GM23338 (cell line): ENCODE data around the gene ATF3.

Experiments
- CREB1 ChIP-seq: fragments of 250-450 bp; sonication (Bioruptor Pico); IDR thresholded peaks from 2 replicates; pipeline ENCODE4 v1.5.0; 2020; ENCODE audit warnings: low read depth, mild to moderate bottlenecking, moderate library complexity
- EZH2 ChIP-seq: fragments of 200-600 bp; sonication (generic); IDR thresholded peaks from one replicate; pipeline ENCODE4 v1.8.0; 2017; ENCODE audit warnings: antibody characterized with exemption, mild to moderate bottlenecking, low read depth; ENCODE audit not compliant: unreplicated experiment
- EZH2phosphoT487 ChIP-seq: fragments of 200-600 bp; sonication (generic); IDR thresholded peaks from one replicate; pipeline ENCODE4 v1.8.1; 2018; ENCODE audit warnings: antibody characterized with exemption; ENCODE audit not compliant: unreplicated experiment
- NANOG ChIP-seq: IDR thresholded peaks from 2 replicates; pipeline ENCODE4 v1.6.1; 2016; ENCODE audit warnings: antibody characterized with exemption, borderline replicate concordance
- POLR2AphosphoS5 ChIP-seq: IDR thresholded peaks from 2 replicates; pipeline ENCODE4 v1.6.1; 2016; ENCODE audit warnings: antibody characterized with exemption, low read depth
- REST ChIP-seq: IDR thresholded peaks from one replicate; pipeline ENCODE4 v1.6.1; 2018; ENCODE audit warnings: antibody characterized with exemption; ENCODE audit not compliant: unreplicated experiment
- ZNF331 ChIP-seq: fragments of 250-450 bp; sonication (Bioruptor Pico); IDR thresholded peaks from 2 replicates; pipeline ENCODE4 v1.5.0; 2020; ENCODE audit warnings: low read depth, mild to moderate bottlenecking, moderate library complexity
- TF ChIP-seq, protein P1 (sequence below): IDR thresholded peaks from 2 replicates; pipeline ENCODE4 v1.6.1; 2016; ENCODE audit warnings: antibody characterized with exemption
- TF ChIP-seq, protein P2 (sequence below), 2 experiments: fragments of 200-600 bp in 1 of 2; sonication (generic) in 1 of 2; conservative IDR thresholded peaks; 2 replicates each; pipeline versions ENCODE4 v1.5.1 to v1.6.1; 2016 to 2017; ENCODE audit warnings: antibody characterized with exemption in 2 of 2, low read depth in 2 of 2, mild to moderate bottlenecking in 2 of 2, moderate library complexity in 1 of 2

- TF ChIP-seq, protein P1, sequence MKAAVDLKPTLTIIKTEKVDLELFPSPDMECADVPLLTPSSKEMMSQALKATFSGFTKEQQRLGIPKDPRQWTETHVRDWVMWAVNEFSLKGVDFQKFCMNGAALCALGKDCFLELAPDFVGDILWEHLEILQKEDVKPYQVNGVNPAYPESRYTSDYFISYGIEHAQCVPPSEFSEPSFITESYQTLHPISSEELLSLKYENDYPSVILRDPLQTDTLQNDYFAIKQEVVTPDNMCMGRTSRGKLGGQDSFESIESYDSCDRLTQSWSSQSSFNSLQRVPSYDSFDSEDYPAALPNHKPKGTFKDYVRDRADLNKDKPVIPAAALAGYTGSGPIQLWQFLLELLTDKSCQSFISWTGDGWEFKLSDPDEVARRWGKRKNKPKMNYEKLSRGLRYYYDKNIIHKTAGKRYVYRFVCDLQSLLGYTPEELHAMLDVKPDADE = no peak
- TF ChIP-seq, protein P2, sequence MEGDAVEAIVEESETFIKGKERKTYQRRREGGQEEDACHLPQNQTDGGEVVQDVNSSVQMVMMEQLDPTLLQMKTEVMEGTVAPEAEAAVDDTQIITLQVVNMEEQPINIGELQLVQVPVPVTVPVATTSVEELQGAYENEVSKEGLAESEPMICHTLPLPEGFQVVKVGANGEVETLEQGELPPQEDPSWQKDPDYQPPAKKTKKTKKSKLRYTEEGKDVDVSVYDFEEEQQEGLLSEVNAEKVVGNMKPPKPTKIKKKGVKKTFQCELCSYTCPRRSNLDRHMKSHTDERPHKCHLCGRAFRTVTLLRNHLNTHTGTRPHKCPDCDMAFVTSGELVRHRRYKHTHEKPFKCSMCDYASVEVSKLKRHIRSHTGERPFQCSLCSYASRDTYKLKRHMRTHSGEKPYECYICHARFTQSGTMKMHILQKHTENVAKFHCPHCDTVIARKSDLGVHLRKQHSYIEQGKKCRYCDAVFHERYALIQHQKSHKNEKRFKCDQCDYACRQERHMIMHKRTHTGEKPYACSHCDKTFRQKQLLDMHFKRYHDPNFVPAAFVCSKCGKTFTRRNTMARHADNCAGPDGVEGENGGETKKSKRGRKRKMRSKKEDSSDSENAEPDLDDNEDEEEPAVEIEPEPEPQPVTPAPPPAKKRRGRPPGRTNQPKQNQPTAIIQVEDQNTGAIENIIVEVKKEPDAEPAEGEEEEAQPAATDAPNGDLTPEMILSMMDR (conservative IDR thresholded peaks at IDR 0.05; ENCODE audit: low read depth in 2 of 2) = no peak
- TF ChIP-seq CREB1 (CRISPR knock-in tag) (no peak), REST (no peak), POLR2AphosphoS5 (no peak), EZH2phosphoT487 (no peak), NANOG (no peak), EZH2 (no peak), ZNF331 (no peak)
Observed at GRCh38 chr1:212621043-212621948, 12.7 kb downstream of the ATF3 start.
